Right ventricle myocardium superior (tissue), 1 donor: ENCODE measurements around the gene SIGLEC12. TPM values are rescaled to one million over a fixed set of nuclear protein-coding genes. Genes with fewer than 3 reads are reported as not detected.

ENCODE experiments used
- total RNA-seq: library from RNA; stranded (reverse); fragmentation: NEBNext Ultra II Directional; extraction: Animal tissue kit (Norgen Biotek cat#: 25700); gene quantifications from one replicate; pipeline ENCODE4 v1.2.1, GENCODE V29; 2021
- donor health status: DM: no; HTN: yes; CAD: no; lungs with severe emphysema.

Gene SIGLEC12
- total RNA-seq, 1 donor from 2014 or later = not detected

Other genes with a start within 250 kb of the SIGLEC12 start
- gene IGLON5, start 190.2 kb downstream of the SIGLEC12 start, total RNA-seq = not detected
- gene VSIG10L, start 159.7 kb downstream of the SIGLEC12 start, total RNA-seq = 0.65 TPM
- gene ETFB, start 135.4 kb downstream of the SIGLEC12 start, total RNA-seq = 530 TPM
- gene CLDND2, start 132.8 kb downstream of the SIGLEC12 start, total RNA-seq = 0.46 TPM
- gene NKG7, start 129.1 kb downstream of the SIGLEC12 start, total RNA-seq = 2.3 TPM
- not detected for gene LIM2, start 113.8 kb downstream of the SIGLEC12 start, total RNA-seq
- gene C19orf84, start 111.2 kb downstream of the SIGLEC12 start, total RNA-seq = not detected
- gene SIGLEC10, start 84.2 kb downstream of the SIGLEC12 start, total RNA-seq = 0.19 TPM
- gene SIGLEC8, start 43.3 kb downstream of the SIGLEC12 start, total RNA-seq = 0.13 TPM
- not detected for gene CEACAM18, start 23.3 kb downstream of the SIGLEC12 start, total RNA-seq
- gene SIGLEC6, start 29.9 kb upstream of the SIGLEC12 start, total RNA-seq = 0.16 TPM
- 6.5 TPM for gene ZNF175, start 69.5 kb upstream of the SIGLEC12 start, total RNA-seq
- not detected for gene SIGLEC5, start 128.6 kb upstream of the SIGLEC12 start, total RNA-seq
- gene SIGLEC14, start 145.0 kb upstream of the SIGLEC12 start, total RNA-seq = 1.00 TPM
- 10.1 TPM for gene SPACA6, start 191.5 kb upstream of the SIGLEC12 start, total RNA-seq
- 0.70 TPM for gene HAS1, start 222.2 kb upstream of the SIGLEC12 start, total RNA-seq